ENCODE results near the gene WNT5B.
A peak's percentile ranks its signal among the peaks of the same experiment; 100 is the strongest.

The WNT5B gene

GRCh38 chr12:1628666-1629337 lies at the start of gene WNT5B:
WNT5B (plus strand) TSS chr12:1629231; CDS start chr12:1631355, 2,124 bp downstream.
- no peak for DNase-seq

- DNase-seq, result no peak
These were observed 49.2 kb upstream of the WNT5B start for GRCh38 chr12:1579651-1580435.

- DNase-seq, result no peak
These were observed 48.5 kb upstream of the WNT5B start for GRCh38 chr12:1580526-1580925.

GRCh38 chr12:1581973-1582708 lies 46.9 kb upstream of the WNT5B start:
- no peak for DNase-seq

- DNase-seq, result no peak
These were observed 46.4 kb upstream of the WNT5B start for GRCh38 chr12:1582709-1583050.

GRCh38 chr12:1583421-1584078 lies 45.5 kb upstream of the WNT5B start:
- peak; percentile 59 for DNase-seq

GRCh38 chr12:1584326-1584725 lies 44.7 kb upstream of the WNT5B start:
- no peak for DNase-seq

- DNase-seq, result no peak
These were observed 41.0 kb upstream of the WNT5B start for GRCh38 chr12:1587927-1588574.

GRCh38 chr12:1588575-1588947 lies 40.5 kb upstream of the WNT5B start:
- DNase-seq, result no peak

GRCh38 chr12:1590221-1590979 lies 38.6 kb upstream of the WNT5B start:
- DNase-seq, result peak; percentile 8

- DNase-seq, result peak; percentile 42
These were observed 38.0 kb upstream of the WNT5B start for GRCh38 chr12:1591034-1591433.

GRCh38 chr12:1591543-1591942 lies 37.5 kb upstream of the WNT5B start:
- no peak for DNase-seq

- DNase-seq, result peak; percentile 68
These were observed 36.4 kb upstream of the WNT5B start for GRCh38 chr12:1592444-1593173.

- DNase-seq, result peak; percentile 56
These were observed 35.6 kb upstream of the WNT5B start for GRCh38 chr12:1593174-1594005.

GRCh38 chr12:1594006-1594260 lies 35.1 kb upstream of the WNT5B start:
- DNase-seq, result no peak

- DNase-seq, result peak; percentile 92
These were observed 34.6 kb upstream of the WNT5B start, which contains the start of gene FBXL14 for GRCh38 chr12:1594261-1595025. FBXL14 (minus strand) TSS chr12:1594581; CDS start chr12:1594066, 515 bp downstream.

- no peak for DNase-seq
These were observed 33.9 kb upstream of the WNT5B start for GRCh38 chr12:1595026-1595561.

GRCh38 chr12:1595690-1596347 lies 33.2 kb upstream of the WNT5B start:
- no peak for DNase-seq

- no peak for DNase-seq
These were observed 30.3 kb upstream of the WNT5B start for GRCh38 chr12:1598757-1599156.

Data from activated naive CD4-positive, alpha-beta T cell treated with Interleukin-2 at 50 U/mL for 16 hours (primary cell).